Cardiac muscle cell (in vitro differentiated cells and primary cell): ENCODE measurements around the gene TEPSIN. TPM values are rescaled to one million over a fixed set of nuclear protein-coding genes. Genes with fewer than 3 reads are reported as not detected.

Experiments
- DNase-seq, 2 donors: peaks; one replicate each; pipeline versions ENCODE4 v3.0.0 to v3.0.0-alpha.2; 2010 to 2017; ENCODE audit warnings: low read depth in 1 of 2, low spot score in 1 of 2
- H3K27ac ChIP-seq: fragments of 200-600 bp; sonication (generic); 2 replicates; pipeline ENCODE4 v1.5.1; 2016
- H3K27me3 ChIP-seq: fragments of 200-600 bp; sonication (generic); 2 replicates; pipeline ENCODE4 v1.6.0; 2016; ENCODE audit warnings: control low read depth
- H3K36me3 ChIP-seq: fragments of 200-600 bp; sonication (generic); 2 replicates; pipeline ENCODE4 v1.5.1; 2016; ENCODE audit warnings: control low read depth
- H3K4me1 ChIP-seq: fragments of 200-600 bp; sonication (generic); 2 replicates; pipeline ENCODE4 v1.8.1; 2017; ENCODE audit warnings: low read depth, mild to moderate bottlenecking, mixed run types
- H3K4me3 ChIP-seq: fragments of 200-600 bp; sonication (generic); 2 replicates; pipeline ENCODE4 v1.5.1; 2016; ENCODE audit warnings: mild to moderate bottlenecking
- H3K9me3 ChIP-seq: fragments of 200-600 bp; sonication (generic); 2 replicates; pipeline ENCODE4 v1.5.1; 2017; ENCODE audit warnings: low read depth, mild to moderate bottlenecking, control low read depth
- polyA plus RNA-seq: library from polyadenylated mRNA; unstranded; fragments of >200 nt; fragmentation: Nextera tagmentation; extraction: Ambion mirVana; gene quantifications from 2 replicates; pipeline ENCODE4 v1.2.1, GENCODE V29; 2016
- total RNA-seq: library from RNA; depleted of rRNA; stranded (reverse); fragments of >200 nt; gene quantifications from 2 replicates; pipeline ENCODE4 v1.2.3, GENCODE V29; 2016
- TF ChIP-seq, protein P1 (sequence below): IDR thresholded peaks from 2 replicates; pipeline ENCODE4 v1.5.1; 2012; ENCODE audit warnings: low read depth, mild to moderate bottlenecking, low read length

Gene TEPSIN
- total and polyA plus RNA-seq, 2 experiments from 2014 or later = 34.8 to 52.5 TPM

DNA sequence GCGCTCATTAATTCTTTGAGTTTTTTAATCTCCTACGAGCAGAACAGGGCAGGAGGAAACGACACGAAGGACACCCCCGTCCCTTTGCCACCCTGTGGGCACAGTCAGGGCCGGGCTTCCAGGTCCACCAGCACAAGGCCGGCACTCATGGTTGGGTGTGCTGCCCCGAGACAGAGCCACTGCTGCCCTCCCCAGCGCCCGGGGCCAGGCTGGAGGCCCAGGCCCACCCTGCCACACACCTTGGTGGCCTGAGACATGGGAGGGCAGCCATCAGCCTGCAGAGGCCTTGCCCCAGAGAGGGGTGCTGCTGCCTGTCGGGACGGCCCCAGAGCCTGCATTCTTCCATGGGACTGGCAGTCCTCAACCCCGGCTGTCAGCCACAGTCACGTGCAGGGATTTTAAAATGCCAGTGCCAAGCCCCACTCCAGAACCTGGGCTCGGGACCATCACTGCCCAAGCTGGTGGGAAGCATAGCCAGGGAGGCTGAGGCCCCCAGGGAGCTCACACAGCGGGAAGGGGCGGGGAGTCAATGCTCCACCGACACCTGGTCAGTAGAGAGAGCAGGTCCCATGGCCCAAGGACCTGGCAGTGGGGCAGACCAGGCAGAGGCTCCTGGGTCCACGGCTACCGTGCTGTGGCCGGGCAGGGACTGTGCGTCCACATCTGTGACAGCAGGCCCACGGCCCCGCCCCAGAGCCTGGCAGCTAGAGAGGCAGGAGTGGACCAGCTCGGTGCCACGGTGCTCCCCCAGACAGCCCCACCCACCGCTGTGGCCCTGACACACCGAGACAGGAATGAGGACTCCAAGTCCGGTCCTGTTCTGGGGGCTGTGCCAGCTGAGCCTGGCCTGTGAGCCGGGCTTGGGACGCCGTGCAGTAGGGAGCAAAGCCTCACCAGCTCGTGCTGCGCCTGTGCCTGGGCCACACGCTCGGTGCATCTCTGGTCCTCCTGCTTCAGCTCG lies 43.6 kb downstream of the TEPSIN start:
- no peaks in the 10 kb centered on the region for H3K36me3 ChIP-seq
- no peak overlapping the region for H3K27ac ChIP-seq
- H3K27me3 ChIP-seq = no peaks in the 10 kb centered on the region
- TF ChIP-seq, protein P1, sequence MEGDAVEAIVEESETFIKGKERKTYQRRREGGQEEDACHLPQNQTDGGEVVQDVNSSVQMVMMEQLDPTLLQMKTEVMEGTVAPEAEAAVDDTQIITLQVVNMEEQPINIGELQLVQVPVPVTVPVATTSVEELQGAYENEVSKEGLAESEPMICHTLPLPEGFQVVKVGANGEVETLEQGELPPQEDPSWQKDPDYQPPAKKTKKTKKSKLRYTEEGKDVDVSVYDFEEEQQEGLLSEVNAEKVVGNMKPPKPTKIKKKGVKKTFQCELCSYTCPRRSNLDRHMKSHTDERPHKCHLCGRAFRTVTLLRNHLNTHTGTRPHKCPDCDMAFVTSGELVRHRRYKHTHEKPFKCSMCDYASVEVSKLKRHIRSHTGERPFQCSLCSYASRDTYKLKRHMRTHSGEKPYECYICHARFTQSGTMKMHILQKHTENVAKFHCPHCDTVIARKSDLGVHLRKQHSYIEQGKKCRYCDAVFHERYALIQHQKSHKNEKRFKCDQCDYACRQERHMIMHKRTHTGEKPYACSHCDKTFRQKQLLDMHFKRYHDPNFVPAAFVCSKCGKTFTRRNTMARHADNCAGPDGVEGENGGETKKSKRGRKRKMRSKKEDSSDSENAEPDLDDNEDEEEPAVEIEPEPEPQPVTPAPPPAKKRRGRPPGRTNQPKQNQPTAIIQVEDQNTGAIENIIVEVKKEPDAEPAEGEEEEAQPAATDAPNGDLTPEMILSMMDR = no peak
- H3K9me3 ChIP-seq = no peaks in the 10 kb centered on the region
- no peak overlapping the region for H3K4me3 ChIP-seq
- H3K4me1 ChIP-seq = no peaks in the 10 kb centered on the region
- no peak for DNase-seq

DNA sequence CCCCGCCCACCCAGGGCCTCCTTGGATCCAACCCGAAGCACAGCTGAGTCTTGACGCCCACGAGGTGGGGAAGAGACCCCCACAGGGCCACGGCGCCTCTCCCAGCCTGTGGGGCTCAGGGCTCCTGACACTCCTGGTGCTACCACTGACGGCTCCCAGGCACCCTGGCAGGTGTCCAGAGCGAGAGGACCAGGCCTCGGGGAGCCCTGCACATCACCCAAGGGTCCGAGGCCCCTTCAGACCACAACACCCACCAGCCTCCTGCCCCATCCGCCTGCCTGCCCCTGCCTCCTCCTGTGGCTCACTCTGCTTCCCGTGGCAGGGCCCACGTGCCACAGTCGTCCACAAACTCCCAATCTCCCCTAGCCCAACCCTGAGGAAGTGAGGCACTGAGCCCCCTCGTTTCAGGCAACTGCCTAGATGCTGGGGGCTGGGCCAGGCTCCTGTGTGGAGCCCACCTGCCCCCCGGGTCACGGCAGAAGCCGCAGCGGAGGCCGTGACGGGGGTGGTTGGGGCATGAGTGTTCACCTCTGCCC lies 44.6 kb downstream of the TEPSIN start:
- H3K4me3 ChIP-seq = no peak overlapping the region
- H3K36me3 ChIP-seq = no peaks in the 10 kb centered on the region
- H3K4me1 ChIP-seq = no peaks in the 10 kb centered on the region
- TF ChIP-seq, protein P1 = no peak
- DNase-seq = no peak
- H3K9me3 ChIP-seq = no peaks in the 10 kb centered on the region
- no peaks in the 10 kb centered on the region for H3K27me3 ChIP-seq
- no peak overlapping the region for H3K27ac ChIP-seq

DNA sequence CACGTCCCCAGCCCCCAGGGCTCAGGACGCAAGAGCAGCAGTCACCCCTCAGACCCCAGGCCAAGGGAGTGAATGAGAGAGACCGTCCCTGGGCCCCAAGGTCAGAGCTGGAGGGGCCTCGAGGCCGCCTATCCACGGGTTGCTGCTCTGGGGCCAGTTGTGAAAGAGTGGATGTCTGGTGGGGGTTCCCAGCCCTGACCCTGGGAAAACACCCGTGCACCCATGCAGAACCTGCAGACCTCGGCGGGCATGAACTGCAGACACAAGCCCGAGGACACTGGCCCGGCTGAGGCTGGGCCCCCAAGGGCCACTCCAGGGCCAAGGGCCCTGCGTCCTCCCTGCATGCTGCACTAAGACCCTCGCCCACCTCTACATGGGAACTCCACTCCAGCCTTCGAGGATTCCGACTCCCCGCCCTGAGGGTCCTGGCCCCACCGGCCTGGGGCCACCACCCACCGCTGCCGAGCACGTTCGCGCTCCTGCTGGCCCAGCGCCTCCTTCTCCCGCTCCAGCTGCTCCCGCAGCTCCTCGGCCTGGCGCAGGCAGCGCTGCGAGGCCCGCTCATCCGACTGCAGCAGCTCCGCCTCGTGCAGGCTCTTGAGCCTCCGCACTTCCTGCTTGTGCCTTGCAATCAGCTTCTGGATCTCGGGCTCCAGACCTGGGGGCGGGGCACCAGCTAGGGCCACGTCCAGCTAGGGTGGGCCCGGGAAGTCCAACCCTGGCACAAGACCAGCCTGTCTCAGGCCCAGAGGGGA lies 45.2 kb downstream of the TEPSIN start:
- no peaks in the 10 kb centered on the region for H3K4me1 ChIP-seq
- H3K27me3 ChIP-seq = no peaks in the 10 kb centered on the region
- no peak overlapping the region for H3K4me3 ChIP-seq
- no peak for DNase-seq
- H3K27ac ChIP-seq = no peak overlapping the region
- H3K36me3 ChIP-seq = no peaks in the 10 kb centered on the region
- TF ChIP-seq, protein P1 = no peak
- no peaks in the 10 kb centered on the region for H3K9me3 ChIP-seq

DNA sequence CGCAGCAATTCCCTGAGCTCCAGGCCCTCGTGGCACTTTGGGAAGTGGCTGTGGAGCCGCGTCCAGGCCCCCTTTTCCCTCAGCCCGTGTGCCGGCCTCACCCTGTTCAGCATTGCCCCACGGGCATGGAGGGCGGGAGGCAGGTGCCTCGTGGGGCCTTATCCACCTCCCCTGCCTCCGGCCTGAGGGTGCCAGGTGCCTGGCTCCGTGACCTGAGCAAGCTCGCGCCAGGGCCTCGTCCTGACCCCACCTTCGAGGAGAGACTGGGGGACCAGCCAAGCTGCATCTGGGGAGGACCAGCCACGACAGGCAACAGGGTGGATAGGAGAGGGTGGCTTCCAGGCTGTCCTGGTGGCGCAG lies 45.8 kb downstream of the TEPSIN start:
- H3K27ac ChIP-seq = no peak overlapping the region
- no peaks in the 10 kb centered on the region for H3K4me1 ChIP-seq
- H3K27me3 ChIP-seq = no peaks in the 10 kb centered on the region
- H3K4me3 ChIP-seq = no peak overlapping the region
- H3K36me3 ChIP-seq = no peaks in the 10 kb centered on the region
- H3K9me3 ChIP-seq = no peaks in the 10 kb centered on the region
- TF ChIP-seq, protein P1 = no peak
- no peak for DNase-seq

DNA sequence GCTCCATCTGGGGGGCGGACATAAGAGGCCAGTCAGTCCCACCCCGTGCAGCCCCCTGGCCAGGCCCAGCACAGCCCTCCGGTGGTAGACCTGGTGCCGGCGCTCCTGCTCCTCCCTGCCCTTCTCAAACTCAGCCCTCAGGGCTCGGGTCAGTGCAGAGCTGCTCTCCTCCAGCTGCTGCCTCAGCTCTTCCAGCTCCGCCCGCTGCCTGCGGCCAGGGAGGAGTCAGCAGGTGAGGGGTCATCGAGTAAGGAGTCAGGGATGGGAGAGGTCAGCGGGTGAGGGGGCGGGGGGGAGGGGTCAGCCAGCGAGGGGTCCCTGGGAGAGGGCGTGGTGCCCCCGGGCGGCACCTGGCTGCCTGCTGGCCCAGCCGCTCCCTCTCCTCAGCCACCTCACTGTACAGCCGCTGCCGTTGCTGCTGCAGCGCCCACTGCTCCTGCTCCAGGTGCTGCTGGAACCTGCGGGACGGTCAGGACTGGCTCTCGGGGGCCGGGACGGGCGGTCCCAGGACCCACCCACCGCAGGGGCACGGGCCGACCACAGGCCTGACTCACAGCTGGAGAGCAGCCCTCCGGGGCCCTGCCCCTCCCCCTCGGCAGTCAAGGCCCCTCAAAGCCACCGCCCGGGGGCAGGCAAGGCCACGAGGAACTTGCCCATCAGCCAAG lies 46.3 kb downstream of the TEPSIN start:
- Histone ChIP-seq H3K4me1 (no peaks in the 10 kb centered on the region), H3K27ac (no peak overlapping the region), H3K9me3 (no peaks in the 10 kb centered on the region), H3K36me3 (no peaks in the 10 kb centered on the region), H3K4me3 (no peak overlapping the region), H3K27me3 (no peaks in the 10 kb centered on the region)
- DNase-seq = no peak
- TF ChIP-seq, protein P1 = no peak
